ENCODE measurements around the gene ARMC12.
"Not testable (repeated sequence)": the region's sequence is repeated elsewhere in the genome, so short reads cannot be mapped to it uniquely, and the experiment has no call there.

The ARMC12 gene, protein sequence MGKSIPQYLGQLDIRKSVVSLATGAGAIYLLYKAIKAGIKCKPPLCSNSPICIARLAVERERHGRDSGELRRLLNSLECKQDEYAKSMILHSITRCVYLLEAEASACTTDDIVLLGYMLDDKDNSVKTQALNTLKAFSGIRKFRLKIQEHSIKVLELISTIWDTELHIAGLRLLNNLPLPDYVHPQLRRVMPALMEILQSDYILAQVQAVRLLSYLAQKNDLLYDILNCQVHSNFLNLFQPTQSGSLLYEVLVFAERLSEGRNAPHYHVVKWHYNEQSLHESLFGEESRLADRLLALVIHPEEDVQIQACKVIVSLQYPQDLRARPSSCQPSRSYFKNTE

DNA sequence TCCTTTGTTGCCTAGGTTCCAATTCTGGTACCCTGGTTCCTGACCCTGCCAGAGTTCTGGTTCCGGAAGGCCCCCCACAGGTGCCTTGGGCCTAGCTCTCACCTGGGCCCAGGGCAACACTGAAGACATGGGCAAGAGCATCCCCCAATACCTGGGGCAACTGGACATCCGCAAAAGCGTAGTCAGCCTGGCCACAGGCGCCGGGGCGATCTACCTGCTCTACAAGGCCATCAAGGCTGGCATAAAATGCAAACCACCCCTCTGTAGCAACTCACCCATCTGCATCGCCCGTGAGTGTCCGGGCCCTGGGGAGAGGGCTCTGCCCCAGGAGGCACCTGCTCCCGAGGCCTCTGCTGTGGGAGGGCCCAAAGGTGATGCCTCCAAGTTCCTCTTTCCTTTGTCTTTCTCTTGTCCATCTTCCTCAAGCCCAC lies at the start of gene ARMC12:
Gene ARMC12, plus strand, starts transcription at position 51 of the 431 bp plus-strand sequence. Its CDS starts 77 bp downstream, at position 128.
- peaks cover 13% of the 10 kb centered on the region for H3K4me1 ChIP-seq (ENCODE audit: control insufficient read depth, insufficient read depth, low read length)

DNA sequence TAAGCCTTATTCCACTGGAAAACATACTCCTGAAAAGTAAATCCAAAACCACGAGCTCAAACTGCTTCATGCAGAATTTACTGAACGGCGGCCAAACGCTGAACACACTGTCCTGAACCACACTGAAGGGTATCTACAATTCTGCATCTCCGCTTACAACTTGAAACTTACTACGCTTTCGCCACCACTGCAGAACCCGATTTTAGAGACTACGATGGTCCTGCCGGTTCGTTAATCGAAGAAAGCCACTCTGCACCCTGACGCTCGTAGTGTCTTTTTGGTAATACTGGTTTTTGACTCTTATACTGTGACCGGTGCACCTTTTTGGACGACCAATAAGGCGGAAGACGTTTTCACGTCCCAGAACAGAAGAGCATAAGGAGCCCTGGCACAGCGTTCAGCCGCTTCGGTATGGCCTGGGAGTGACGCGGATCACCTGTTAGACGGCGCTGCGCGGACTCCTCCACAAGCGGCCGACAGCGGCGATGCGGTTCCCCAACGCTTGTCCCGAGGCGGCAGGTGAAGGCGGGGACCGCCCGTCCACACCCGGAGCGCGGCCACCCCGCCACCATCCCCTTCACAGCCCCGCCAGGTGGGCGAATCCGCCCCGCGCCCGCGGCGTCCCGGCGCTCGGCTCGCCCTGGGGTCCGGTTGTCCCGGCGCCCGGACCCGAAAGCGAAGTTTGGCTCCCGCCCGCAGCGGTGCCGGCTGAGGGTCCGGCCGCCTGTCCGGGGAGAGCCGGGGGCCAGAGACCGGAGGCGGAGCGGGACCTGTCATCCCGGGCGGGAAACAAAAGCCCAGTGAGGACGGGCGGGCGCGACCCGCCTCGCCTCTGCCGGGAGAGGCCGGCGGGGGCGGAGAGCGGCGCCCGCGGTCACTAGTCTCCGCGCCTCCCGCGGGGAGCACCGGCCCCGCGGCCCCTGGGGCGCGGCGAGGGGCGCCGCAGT lies 48.9 kb upstream of the ARMC12 start:
- DNase-seq (ENCODE audit: low read depth) = peak; percentile 68
- Histone ChIP-seq H3K9ac (ENCODE audit: low read length) (peak overlapping the region; percentile 92), H3K36me3 (ENCODE audit: control insufficient read depth, insufficient read depth, low read length, severe bottlenecking) (peaks cover 20% of the 10 kb centered on the region), H3K4me3 (ENCODE audit: low read length) (peak overlapping the region; percentile 89), H3K9me3 (ENCODE audit: control insufficient read depth, low read length) (no peaks in the 10 kb centered on the region), H3K27me3 (replicated peaks; ENCODE audit: control insufficient read depth, insufficient read depth, low read length) (no peaks in the 10 kb centered on the region), H3K4me1 (ENCODE audit: control insufficient read depth, insufficient read depth, low read length) (peaks cover 29% of the 10 kb centered on the region)

More for the DNA sequence above, at the start of gene ARMC12:
- Histone ChIP-seq H3K9me3 (ENCODE audit: control insufficient read depth, low read length) (no peaks in the 10 kb centered on the region), H3K9ac (ENCODE audit: low read length) (peak within 1 kb of the TSS; percentile 12), H3K36me3 (ENCODE audit: control insufficient read depth, insufficient read depth, low read length, severe bottlenecking) (no peaks in the 10 kb centered on the region), H3K27me3 (replicated peaks; ENCODE audit: control insufficient read depth, insufficient read depth, low read length) (no peaks in the 10 kb centered on the region), H3K4me3 (ENCODE audit: low read length) (no peak within 1 kb of the TSS)
- no peak for DNase-seq (ENCODE audit: low read depth)

DNA sequence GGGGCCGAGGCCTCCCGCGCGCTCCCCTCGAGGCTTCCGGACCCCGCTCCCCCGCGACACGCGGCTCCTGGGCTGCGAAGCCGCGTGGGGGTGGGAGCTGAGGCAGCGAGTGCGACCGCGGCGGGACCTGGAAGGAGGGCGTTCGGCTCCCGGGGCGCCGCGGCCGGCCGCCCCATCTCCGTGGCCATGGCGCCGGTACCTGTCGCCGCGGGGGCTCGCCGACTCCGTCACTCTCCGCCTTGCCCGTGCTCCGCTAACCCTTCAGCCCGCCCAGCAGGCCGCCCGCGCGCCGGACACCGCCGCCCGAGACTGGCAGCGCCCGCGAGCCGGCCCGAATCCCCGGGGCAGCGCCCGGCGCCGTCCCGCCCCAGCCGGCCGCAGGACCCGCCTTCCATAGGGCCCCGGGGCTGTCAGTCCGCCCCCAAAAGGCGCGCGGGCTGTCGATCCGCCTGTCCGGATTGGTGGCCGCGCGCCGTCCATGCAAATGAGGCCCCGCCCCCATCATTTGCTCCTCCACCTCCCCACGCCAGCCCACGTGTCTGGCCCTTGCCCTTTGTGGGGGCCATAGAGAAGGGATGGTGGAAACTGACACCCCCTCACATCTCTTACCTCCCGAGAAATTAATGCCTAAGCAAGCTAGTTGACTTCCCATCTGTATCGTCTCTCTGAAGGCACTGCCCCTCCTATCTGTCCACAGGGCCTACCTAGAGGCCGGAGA lies 48.1 kb upstream of the ARMC12 start, which contains the start of gene FKBP5:
Gene FKBP5, minus strand, starts transcription at position 311 of the 718 bp plus-strand sequence. CDS start 46,091 bp downstream, outside the sequence.
- Histone ChIP-seq H3K9ac (ENCODE audit: low read length) (peak within 1 kb of the TSS; percentile 92), H3K27me3 (replicated peaks; ENCODE audit: control insufficient read depth, insufficient read depth, low read length) (no peaks in the 10 kb centered on the region), H3K9me3 (ENCODE audit: control insufficient read depth, low read length) (peaks cover 1% of the 10 kb centered on the region), H3K36me3 (ENCODE audit: control insufficient read depth, insufficient read depth, low read length, severe bottlenecking) (peaks cover 13% of the 10 kb centered on the region), H3K4me3 (ENCODE audit: low read length) (peak within 1 kb of the TSS; percentile 89), H3K4me1 (ENCODE audit: control insufficient read depth, insufficient read depth, low read length) (peaks cover 29% of the 10 kb centered on the region)
- DNase-seq (ENCODE audit: low read depth) = peak; percentile 98

DNA sequence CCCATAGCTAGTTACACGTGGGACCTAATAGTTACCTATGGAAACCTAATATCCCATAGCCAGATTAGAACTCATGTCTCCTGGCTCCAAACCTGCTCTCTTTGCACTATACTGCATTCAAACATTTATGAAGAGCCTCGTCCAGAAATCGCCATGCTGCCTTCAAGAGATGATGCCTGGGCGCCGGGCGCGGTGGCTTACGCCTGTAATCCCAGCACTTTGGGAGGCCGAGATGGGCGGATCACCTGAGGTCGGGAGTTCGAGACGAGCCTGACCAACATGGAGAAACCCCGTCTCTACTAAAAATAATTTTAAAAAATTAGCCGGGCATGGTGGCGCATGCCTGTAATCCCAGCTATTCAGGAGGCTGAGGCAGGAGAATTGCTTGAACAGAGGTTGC lies 46.8 kb upstream of the ARMC12 start:
- not testable (repeated sequence) for H3K27me3 ChIP-seq (replicated peaks; ENCODE audit: control insufficient read depth, insufficient read depth, low read length); H3K4me3 ChIP-seq (ENCODE audit: low read length); H3K36me3 ChIP-seq (ENCODE audit: control insufficient read depth, insufficient read depth, low read length, severe bottlenecking); DNase-seq (ENCODE audit: low read depth); H3K9ac ChIP-seq (ENCODE audit: low read length); H3K9me3 ChIP-seq (ENCODE audit: control insufficient read depth, low read length)
- peaks cover 18% of the 10 kb centered on the region for H3K4me1 ChIP-seq (ENCODE audit: control insufficient read depth, insufficient read depth, low read length)

DNA sequence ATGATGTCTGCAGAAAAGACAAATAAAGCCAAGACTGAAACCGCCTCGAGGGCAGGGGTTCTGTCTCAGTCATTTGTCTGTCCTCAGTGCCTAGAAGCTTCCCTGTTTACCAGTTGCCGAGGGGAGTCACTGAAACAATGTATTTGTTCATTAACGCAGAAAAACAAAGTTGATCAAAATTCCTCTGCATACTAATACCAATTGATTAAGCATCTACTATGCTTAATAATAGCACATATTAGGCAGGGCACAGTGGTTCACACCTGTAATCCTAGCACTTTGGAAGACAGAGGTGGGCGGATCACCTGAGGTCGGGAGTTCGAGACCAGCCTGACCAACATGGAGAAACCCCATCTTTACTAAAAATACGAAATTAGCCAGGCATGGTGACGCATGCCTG lies 46.3 kb upstream of the ARMC12 start:
- Histone ChIP-seq H3K4me1 (ENCODE audit: control insufficient read depth, insufficient read depth, low read length) (peaks cover 16% of the 10 kb centered on the region), H3K27me3 (replicated peaks; ENCODE audit: control insufficient read depth, insufficient read depth, low read length) (no peaks in the 10 kb centered on the region), H3K36me3 (ENCODE audit: control insufficient read depth, insufficient read depth, low read length, severe bottlenecking) (no peaks in the 10 kb centered on the region), H3K9me3 (ENCODE audit: control insufficient read depth, low read length) (peaks cover 10% of the 10 kb centered on the region), H3K9ac (ENCODE audit: low read length) (no peak overlapping the region), H3K4me3 (ENCODE audit: low read length) (no peak overlapping the region)
- DNase-seq (ENCODE audit: low read depth) = no peak

DNA sequence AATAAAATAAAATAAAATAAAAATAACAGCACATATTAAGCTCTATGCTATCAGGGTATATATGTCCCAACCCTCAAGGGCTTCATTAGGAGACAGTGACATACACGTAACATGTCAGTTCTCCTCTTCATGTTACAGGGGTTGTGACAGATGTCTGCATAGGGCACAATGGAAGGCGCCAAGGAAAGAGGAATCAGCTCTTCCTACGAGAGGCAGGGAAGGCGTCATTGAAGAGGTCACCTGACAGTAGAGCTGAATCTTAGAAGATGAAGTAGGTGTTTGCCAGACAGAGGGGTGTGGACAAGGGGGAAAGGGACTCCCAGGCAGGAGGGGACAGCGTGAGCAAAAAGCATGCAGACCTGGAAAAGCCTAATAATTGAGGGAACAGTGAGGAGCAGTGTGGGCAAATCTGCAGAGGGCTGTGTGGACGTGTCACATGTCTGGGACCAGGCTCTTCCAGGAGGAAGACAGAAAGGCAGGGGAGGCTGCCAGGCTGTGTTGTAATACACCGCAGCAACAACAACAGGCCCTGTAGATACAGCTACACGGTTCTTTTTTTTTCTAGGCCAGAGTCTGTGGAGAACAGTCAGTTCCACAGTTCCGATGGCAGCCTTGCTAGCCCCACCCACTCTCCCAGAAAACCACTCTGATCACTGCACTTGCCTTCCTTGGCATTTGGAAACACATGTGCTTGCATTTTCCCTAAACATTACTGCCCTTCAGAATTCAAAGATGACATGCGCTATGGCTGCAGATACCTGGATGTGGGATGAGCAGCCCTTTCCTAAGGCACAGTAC lies 45.6 kb upstream of the ARMC12 start:
- H3K27me3 ChIP-seq (replicated peaks; ENCODE audit: control insufficient read depth, insufficient read depth, low read length) = no peaks in the 10 kb centered on the region
- H3K9ac ChIP-seq (ENCODE audit: low read length) = peak overlapping the region; percentile 79
- peak overlapping the region; percentile 54 for H3K4me3 ChIP-seq (ENCODE audit: low read length)
- H3K36me3 ChIP-seq (ENCODE audit: control insufficient read depth, insufficient read depth, low read length, severe bottlenecking) = no peaks in the 10 kb centered on the region
- peaks cover 16% of the 10 kb centered on the region for H3K4me1 ChIP-seq (ENCODE audit: control insufficient read depth, insufficient read depth, low read length)
- DNase-seq (ENCODE audit: low read depth) = peak; percentile 90
- peaks cover 10% of the 10 kb centered on the region for H3K9me3 ChIP-seq (ENCODE audit: control insufficient read depth, low read length)

DNA sequence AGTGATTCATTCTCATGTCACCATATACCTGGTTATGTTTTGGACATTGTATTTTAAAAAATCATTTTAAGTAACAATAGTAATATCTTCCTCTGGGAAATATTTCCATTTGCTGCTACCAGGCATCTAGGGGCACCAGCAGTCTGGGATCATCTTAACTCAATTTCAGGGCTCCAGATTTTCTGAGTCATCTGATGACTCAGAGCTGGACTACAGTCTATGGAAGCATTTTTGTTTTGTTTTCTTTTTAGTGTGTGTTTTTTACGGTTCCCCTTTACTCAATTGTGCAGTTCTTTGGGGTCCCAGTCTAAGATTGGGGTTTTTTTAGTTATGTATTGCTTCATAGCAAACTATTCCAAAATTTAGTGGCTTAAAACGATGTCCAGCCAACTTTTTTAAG lies 42.4 kb upstream of the ARMC12 start:
- DNase-seq (ENCODE audit: low read depth) = no peak
- H3K9me3 ChIP-seq (ENCODE audit: control insufficient read depth, low read length) = peaks cover 10% of the 10 kb centered on the region
- peaks cover 21% of the 10 kb centered on the region for H3K4me1 ChIP-seq (ENCODE audit: control insufficient read depth, insufficient read depth, low read length)
- H3K27me3 ChIP-seq (replicated peaks; ENCODE audit: control insufficient read depth, insufficient read depth, low read length) = no peaks in the 10 kb centered on the region
- no peaks in the 10 kb centered on the region for H3K36me3 ChIP-seq (ENCODE audit: control insufficient read depth, insufficient read depth, low read length, severe bottlenecking)
- H3K4me3 ChIP-seq (ENCODE audit: low read length) = no peak overlapping the region
- H3K9ac ChIP-seq (ENCODE audit: low read length) = no peak overlapping the region

DNA sequence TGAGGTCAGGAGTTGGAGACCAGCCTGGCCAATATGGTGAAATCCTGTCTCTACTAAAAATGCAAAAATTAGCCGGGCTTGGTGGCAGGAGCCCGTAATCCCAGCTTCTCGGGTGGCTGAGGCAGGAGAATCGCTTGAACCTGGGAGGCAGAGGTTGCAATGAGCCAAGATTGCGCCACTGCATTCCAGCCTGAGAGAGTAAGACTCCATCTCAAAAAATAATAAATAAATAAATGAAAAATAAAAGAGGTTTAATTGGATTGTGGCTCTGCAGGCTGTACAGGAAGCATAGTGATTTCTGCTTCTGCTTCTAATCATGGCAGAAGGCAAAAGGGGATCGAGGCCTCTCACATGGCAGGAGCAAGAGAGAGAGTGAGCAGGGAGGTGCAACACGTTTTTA lies 38.4 kb upstream of the ARMC12 start:
- H3K9me3 ChIP-seq (ENCODE audit: control insufficient read depth, low read length) = peaks cover 11% of the 10 kb centered on the region

DNA sequence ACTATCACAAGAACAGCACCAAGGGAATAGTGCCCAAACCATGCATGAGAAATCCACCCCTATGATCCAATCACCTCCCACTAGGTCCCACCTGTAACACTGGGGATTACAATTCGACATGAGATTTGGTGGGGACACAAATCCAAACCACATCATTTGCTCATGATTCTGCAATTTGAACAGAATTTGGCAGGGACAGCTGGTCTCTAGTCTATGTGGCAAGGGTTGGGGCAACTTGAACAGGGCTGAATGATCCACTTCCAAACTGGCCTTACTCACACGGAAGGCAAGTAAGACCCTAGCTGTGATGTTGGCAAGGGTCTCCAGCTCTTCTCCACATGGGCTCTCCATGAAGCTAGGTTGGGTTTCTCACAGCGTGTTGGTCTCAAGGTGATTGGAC lies 38.0 kb upstream of the ARMC12 start:
- H3K4me1 ChIP-seq (ENCODE audit: control insufficient read depth, insufficient read depth, low read length) = peaks cover 8% of the 10 kb centered on the region
- no peak overlapping the region for H3K4me3 ChIP-seq (ENCODE audit: low read length)
- no peaks in the 10 kb centered on the region for H3K27me3 ChIP-seq (replicated peaks; ENCODE audit: control insufficient read depth, insufficient read depth, low read length)
- no peak for DNase-seq (ENCODE audit: low read depth)
- no peak overlapping the region for H3K9ac ChIP-seq (ENCODE audit: low read length)
- no peaks in the 10 kb centered on the region for H3K36me3 ChIP-seq (ENCODE audit: control insufficient read depth, insufficient read depth, low read length, severe bottlenecking)
- H3K9me3 ChIP-seq (ENCODE audit: control insufficient read depth, low read length) = peaks cover 13% of the 10 kb centered on the region

More for the DNA sequence above, 38.4 kb upstream of the ARMC12 start:
- H3K27me3 ChIP-seq (replicated peaks; ENCODE audit: control insufficient read depth, insufficient read depth, low read length); H3K4me1 ChIP-seq (ENCODE audit: control insufficient read depth, insufficient read depth, low read length); H3K9ac ChIP-seq (ENCODE audit: low read length); DNase-seq (ENCODE audit: low read depth); H3K4me3 ChIP-seq (ENCODE audit: low read length); H3K36me3 ChIP-seq (ENCODE audit: control insufficient read depth, insufficient read depth, low read length, severe bottlenecking): not testable (repeated sequence)

DNA sequence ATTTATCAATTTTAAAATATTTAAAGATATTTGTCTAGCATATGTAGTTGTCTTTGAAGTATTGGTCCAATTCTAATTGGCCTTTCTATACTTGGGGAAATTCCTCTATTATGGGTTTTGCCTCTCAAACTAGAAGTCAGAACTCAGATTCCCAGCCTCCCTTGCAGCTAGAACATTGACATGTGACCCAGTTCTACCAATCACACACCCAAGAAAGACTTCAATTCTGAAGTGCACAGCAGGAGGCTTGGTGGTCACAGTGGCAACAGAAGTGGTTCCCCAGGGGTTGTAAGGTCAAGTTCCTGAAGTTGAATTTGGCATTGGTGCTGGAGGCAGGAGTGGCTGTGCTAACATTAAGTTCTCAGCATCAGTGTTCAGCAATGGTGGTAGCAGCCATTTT lies 33.3 kb upstream of the ARMC12 start:
- Histone ChIP-seq H3K4me3 (ENCODE audit: low read length) (no peak overlapping the region), H3K36me3 (ENCODE audit: control insufficient read depth, insufficient read depth, low read length, severe bottlenecking) (no peaks in the 10 kb centered on the region), H3K4me1 (ENCODE audit: control insufficient read depth, insufficient read depth, low read length) (peaks cover 7% of the 10 kb centered on the region), H3K27me3 (replicated peaks; ENCODE audit: control insufficient read depth, insufficient read depth, low read length) (no peaks in the 10 kb centered on the region), H3K9me3 (ENCODE audit: control insufficient read depth, low read length) (peaks cover 7% of the 10 kb centered on the region), H3K9ac (ENCODE audit: low read length) (no peak overlapping the region)
- no peak for DNase-seq (ENCODE audit: low read depth)

Data from adipocyte (in vitro differentiated cells).